HG02610 (cell line): Measurements from ENCODE around the gene SGCA.

ENCODE experiments used
- ATAC-seq: cut with Tn5 transposase; IDR thresholded peaks from one replicate; pipeline ENCODE4 v1.9.1; 2021; ENCODE audit warnings: mild to moderate bottlenecking, moderate library complexity; ENCODE audit not compliant: unreplicated experiment

Gene SGCA

GRCh38 chr17:50191359-50192143, 25.7 kb downstream of the SGCA start:
- ATAC-seq: no peak

GRCh38 chr17:50192144-50192617, 26.4 kb downstream of the SGCA start:
- ATAC-seq: no peak

- no peak for ATAC-seq
Observed at GRCh38 chr17:50192618-50193291, 26.9 kb downstream of the SGCA start.

GRCh38 chr17:50194140-50194933, 28.5 kb downstream of the SGCA start:
- no peak for ATAC-seq

GRCh38 chr17:50194934-50195865, 29.4 kb downstream of the SGCA start:
- ATAC-seq: no peak

- no peak for ATAC-seq
Observed at GRCh38 chr17:50196036-50196435, 30.2 kb downstream of the SGCA start.

- ATAC-seq: no peak
Observed at GRCh38 chr17:50196826-50197225, 31.0 kb downstream of the SGCA start.

- ATAC-seq: no peak
Observed at GRCh38 chr17:50198026-50198669, 32.3 kb downstream of the SGCA start.

- ATAC-seq: no peak
Observed at GRCh38 chr17:50199211-50199802, 33.5 kb downstream of the SGCA start.

GRCh38 chr17:50199803-50200456, 34.1 kb downstream of the SGCA start:
- no peak for ATAC-seq

GRCh38 chr17:50200457-50201275, 34.9 kb downstream of the SGCA start:
- peak; percentile 66 for ATAC-seq

- no peak for ATAC-seq
Observed at GRCh38 chr17:50201276-50201854, 35.6 kb downstream of the SGCA start, which contains the start of gene COL1A1. COL1A1 (minus strand) TSS chr17:50201631; CDS start chr17:50201513, 118 bp downstream.

GRCh38 chr17:50203086-50203485, 37.3 kb downstream of the SGCA start:
- ATAC-seq: no peak

- ATAC-seq: no peak
Observed at GRCh38 chr17:50203604-50204345, 38.0 kb downstream of the SGCA start.

GRCh38 chr17:50204431-50204830, 38.6 kb downstream of the SGCA start:
- no peak for ATAC-seq

GRCh38 chr17:50205111-50205962, 39.5 kb downstream of the SGCA start:
- ATAC-seq: no peak
